WTC11 (cell line): ENCODE results near the gene CCDC24. TPM values are rescaled to one million over a fixed set of nuclear protein-coding genes. Genes with fewer than 3 reads are reported as not detected.

Experiments used
- ATAC-seq: fragments of 200-7000 bp; cut with Tn5 transposase; 2 replicates; pipeline ENCODE4 v1.10.0; 2021; ENCODE audit warnings: mild to moderate bottlenecking, moderate library complexity
- CTCF ChIA-PET: fragments of 300-600 bp; sonication (Branson Sonifier 250); formaldehyde crosslinking; loops from one replicate; lab custom pipeline; 2021; ENCODE audit warnings: antibody characterized with exemption; lab: Charles Lee
- POLR2A ChIA-PET: fragments of 350-600 bp; sonication (Branson Sonifier 250); formaldehyde crosslinking; loops from one replicate; lab custom pipeline; 2021; ENCODE audit warnings: antibody characterized with exemption; lab: Charles Lee
- DNase-seq: peaks from one replicate; pipeline ENCODE4 v3.0.0; 2021; ENCODE audit warnings: low spot score
- H3K27ac Mint-ChIP-seq: 2 replicates; pipeline ENCODE4 v1.8.0; 2021; ENCODE audit warnings: mixed read lengths
- H3K27me3 Mint-ChIP-seq: 2 replicates; pipeline ENCODE4 v1.8.0; 2021; ENCODE audit warnings: low read depth, mild to moderate bottlenecking, moderate library complexity, mixed read lengths
- H3K36me3 Mint-ChIP-seq: 2 replicates; pipeline ENCODE4 v1.8.0; 2021; ENCODE audit warnings: mixed read lengths
- H3K4me1 Mint-ChIP-seq: 2 replicates; pipeline ENCODE4 v1.8.0; 2022; ENCODE audit warnings: mixed read lengths
- H3K4me3 Mint-ChIP-seq: 2 replicates; pipeline ENCODE4 v1.8.0; 2021; ENCODE audit warnings: mild to moderate bottlenecking, moderate library complexity, mixed read lengths
- H3K9me3 Mint-ChIP-seq: 2 replicates; pipeline ENCODE4 v1.8.0; 2021; ENCODE audit warnings: mixed read lengths
- AR ChIP-seq: fragments of 250-450 bp; sonication (Bioruptor Pico); IDR thresholded peaks from 2 replicates; pipeline ENCODE4 v1.9.0; 2021; ENCODE audit warnings: mild to moderate bottlenecking
- FOXJ3 ChIP-seq: sonication (generic); formaldehyde crosslinking; IDR thresholded peaks from 2 replicates; pipeline ENCODE4 v1.9.0; 2021; ENCODE audit warnings: missing genetic modification reagents, mild to moderate bottlenecking, borderline replicate concordance
- FOXP4 ChIP-seq: sonication (generic); formaldehyde crosslinking; IDR thresholded peaks from 2 replicates; pipeline ENCODE4 v1.8.0; 2022; ENCODE audit warnings: mild to moderate bottlenecking, missing genetic modification reagents
- IRF1 ChIP-seq: sonication (generic); formaldehyde crosslinking; IDR thresholded peaks from 2 replicates; pipeline ENCODE4 v1.8.0; 2023; ENCODE audit warnings: missing genetic modification reagents
- KAT7 ChIP-seq: sonication (generic); formaldehyde crosslinking; IDR thresholded peaks from 2 replicates; pipeline ENCODE4 v1.8.1; 2023; ENCODE audit warnings: missing genetic modification reagents, mild to moderate bottlenecking, borderline replicate concordance
- MLX ChIP-seq: sonication (generic); formaldehyde crosslinking; IDR thresholded peaks from 2 replicates; pipeline ENCODE4 v1.8.1; 2023; ENCODE audit warnings: mild to moderate bottlenecking, missing genetic modification reagents, moderate library complexity
- NFATC4 ChIP-seq: fragments of 250-450 bp; sonication (Bioruptor Pico); IDR thresholded peaks from 2 replicates; pipeline ENCODE4 v1.9.0; 2021; ENCODE audit warnings: mild to moderate bottlenecking
- PRDM15 ChIP-seq: sonication (generic); formaldehyde crosslinking; IDR thresholded peaks from 2 replicates; pipeline ENCODE4 v1.8.0; 2022; ENCODE audit warnings: missing genetic modification reagents
- PRRX2 ChIP-seq: fragments of 250-450 bp; sonication (Bioruptor Pico); IDR thresholded peaks from 2 replicates; pipeline ENCODE4 v1.8.0; 2021; ENCODE audit warnings: mild to moderate bottlenecking
- SP1 ChIP-seq: sonication (generic); formaldehyde crosslinking; conservative IDR thresholded peaks from 2 replicates; pipeline ENCODE4 v1.8.1; 2022; ENCODE audit warnings: missing genetic modification reagents
- USF1 ChIP-seq: sonication (generic); formaldehyde crosslinking; IDR thresholded peaks from 2 replicates; pipeline ENCODE4 v1.8.0; 2022; ENCODE audit warnings: mild to moderate bottlenecking, missing genetic modification reagents
- USF2 ChIP-seq: sonication (generic); formaldehyde crosslinking; IDR thresholded peaks from 2 replicates; pipeline ENCODE4 v1.8.1; 2023; ENCODE audit warnings: mild to moderate bottlenecking, missing genetic modification reagents, moderate library complexity
- ZMAT4 ChIP-seq: fragments of 250-450 bp; sonication (Bioruptor Pico); IDR thresholded peaks from 2 replicates; pipeline ENCODE4 v1.9.0; 2021; ENCODE audit warnings: mild to moderate bottlenecking
- total RNA-seq: library from RNA; stranded (reverse); gene quantifications from 3 replicates; pipeline ENCODE4 v1.2.3, GENCODE V29; 2021

The CCDC24 gene
- total RNA-seq, 1 experiment from 2014 or later = 12.1 TPM

GRCh38 chr1:44016041-44016889, 24.9 kb downstream of the CCDC24 start (continued):
- TF ChIP-seq PRDM15 (CRISPR knock-in tag) (no peak), USF1 (CRISPR knock-in tag) (no peak), ZMAT4 (CRISPR knock-in tag) (no peak)

- H3K27ac Mint-ChIP-seq = no peak overlapping the region
- no peaks in the 10 kb centered on the region for H3K36me3 Mint-ChIP-seq
- ChIA-PET POLR2A (interaction anchor here (0.6 to 1.1 kb wide), 2 partner anchors 13 to 28 kb away, joined by 3 read pairs; no protein-coding TSS in a partner anchor), CTCF (interaction anchor here (0.7 to 4.3 kb wide), 4 partner anchors 11 to 18 kb away, joined by 3 to 35 read pairs (median 4); partner anchors contain the start of gene SLC6A9)
- ATAC-seq (no peak), DNase-seq (no peak)
- no peak overlapping the region for H3K4me3 Mint-ChIP-seq
- peaks cover under 1% of the 10 kb centered on the region; the same call in 1 of the 2 replicates for H3K4me1 Mint-ChIP-seq
- H3K9me3 Mint-ChIP-seq = no peaks in the 10 kb centered on the region
- no peak for TF ChIP-seq FOXP4 (CRISPR knock-in tag)
- no peak for TF ChIP-seq NFATC4 (CRISPR knock-in tag)
- TF ChIP-seq MLX (CRISPR knock-in tag) = no peak
- no peak for TF ChIP-seq FOXJ3 (CRISPR knock-in tag)
- TF ChIP-seq IRF1 (CRISPR knock-in tag) = no peak
- no peak for TF ChIP-seq AR
- no peak for TF ChIP-seq PRDM15 (CRISPR knock-in tag)
- no peak for TF ChIP-seq USF2 (CRISPR knock-in tag)
- TF ChIP-seq PRRX2 (CRISPR knock-in tag) = no peak
- no peak for TF ChIP-seq SP1 (CRISPR knock-in tag)
- TF ChIP-seq KAT7 (CRISPR knock-in tag) = no peak
- no peaks in the 10 kb centered on the region for H3K27me3 Mint-ChIP-seq
Measured at GRCh38 chr1:44016890-44017400, 25.5 kb downstream of the CCDC24 start.
